Measurements from ENCODE around the gene ZNF385A.

ZNF385A gene

GRCh38 chr12:54390668-54391551, 6.4 kb upstream of the ZNF385A start:
- DNase-seq (ENCODE audit: insufficient read length, low spot score) (peak; percentile 88), FAIRE-seq (no peak)
- no peak for TF ChIP-seq CTCF (IDR thresholded peaks at IDR 0.05; ENCODE audit: insufficient read depth, missing control alignments)

- no peak for TF ChIP-seq CTCF (IDR thresholded peaks at IDR 0.05; ENCODE audit: insufficient read depth, missing control alignments)
- no peak for DNase-seq (ENCODE audit: insufficient read length, low spot score)
- no peak for FAIRE-seq
These were observed 5.7 kb upstream of the ZNF385A start for GRCh38 chr12:54390176-54390667.

GRCh38 chr12:54389607-54390175, 5.2 kb upstream of the ZNF385A start:
- no peak for TF ChIP-seq CTCF (IDR thresholded peaks at IDR 0.05; ENCODE audit: insufficient read depth, missing control alignments)
- no peak for DNase-seq (ENCODE audit: insufficient read length, low spot score)
- no peak for FAIRE-seq

- no peak for TF ChIP-seq CTCF (IDR thresholded peaks at IDR 0.05; ENCODE audit: insufficient read depth, missing control alignments)
- no peak for FAIRE-seq
These were observed 4.6 kb upstream of the ZNF385A start for GRCh38 chr12:54389134-54389508.

GRCh38 chr12:54388237-54389133, 4.0 kb upstream of the ZNF385A start:
- FAIRE-seq (no peak), DNase-seq (ENCODE audit: insufficient read length, low spot score) (no peak)
- no peak for TF ChIP-seq CTCF (IDR thresholded peaks at IDR 0.05; ENCODE audit: insufficient read depth, missing control alignments)

More at GRCh38 chr12:54389134-54389508, 4.6 kb upstream of the ZNF385A start:
- DNase-seq (ENCODE audit: insufficient read length, low spot score) = no peak

GRCh38 chr12:54387114-54387467, 2.6 kb upstream of the ZNF385A start:
- FAIRE-seq = no peak
- DNase-seq (ENCODE audit: insufficient read length, low spot score) = no peak
- no peak for TF ChIP-seq CTCF (IDR thresholded peaks at IDR 0.05; ENCODE audit: insufficient read depth, missing control alignments)

Data from D721Med (cell line).